HepG2 (cell line): ENCODE measurements around the gene G6PD. TPM values are rescaled to one million over a fixed set of nuclear protein-coding genes. Genes with fewer than 3 reads are reported as not detected.
A peak's percentile ranks its signal among the peaks of the same experiment; 100 is the strongest.

ENCODE experiments used
- CCDC6 ChIP-seq: sonication (generic); formaldehyde crosslinking; IDR thresholded peaks from 2 replicates; pipeline ENCODE4 v1.8.1; 2022; ENCODE audit warnings: mild to moderate bottlenecking, missing genetic modification reagents, moderate library complexity
- CREB1 ChIP-seq, 2 experiments: fragments of 450-650 bp in 1 of 2; IDR thresholded peaks; 2 replicates each; pipeline ENCODE4 v1.6.1; 2016 to 2017; ENCODE audit warnings: control low read depth in 1 of 2, mild to moderate bottlenecking in 1 of 2, missing compliant biosample characterization in 1 of 2, missing genetic modification characterization in 1 of 2
- CREM ChIP-seq, 2 experiments: sonication (generic) in 1 of 2; formaldehyde crosslinking in 1 of 2; IDR thresholded peaks; 2 replicates each; pipeline versions ENCODE4 v1.4.0 to v1.6.1; 2016 to 2020; ENCODE audit warnings: antibody characterized with exemption in 1 of 2, mild to moderate bottlenecking in 1 of 2, missing genetic modification reagents in 1 of 2
- DRAP1 ChIP-seq: IDR thresholded peaks from 2 replicates; pipeline ENCODE4 v1.6.1; 2016; ENCODE audit warnings: missing genetic modification reagents, missing compliant biosample characterization
- E2F2 ChIP-seq: sonication (generic); formaldehyde crosslinking; IDR thresholded peaks from 2 replicates; pipeline ENCODE4 v1.4.0; 2020; ENCODE audit warnings: missing genetic modification reagents, borderline replicate concordance
- FOXO4 ChIP-seq: sonication (generic); formaldehyde crosslinking; conservative IDR thresholded peaks from 2 replicates; pipeline ENCODE4 v1.8.1; 2023; ENCODE audit warnings: missing genetic modification reagents
- KIAA2018 ChIP-seq: sonication (generic); formaldehyde crosslinking; IDR thresholded peaks from 2 replicates; pipeline ENCODE4 v1.5.0; 2020; ENCODE audit warnings: mild to moderate bottlenecking, missing genetic modification reagents, borderline replicate concordance
- PHF8 ChIP-seq: sonication (generic); formaldehyde crosslinking; IDR thresholded peaks from 2 replicates; pipeline ENCODE4 v1.5.0; 2020; ENCODE audit warnings: missing genetic modification reagents
- SIN3A ChIP-seq: IDR thresholded peaks from 2 replicates; pipeline ENCODE4 v1.6.1; 2011; ENCODE audit warnings: low read depth, mild to moderate bottlenecking, control low read depth, low read length, borderline replicate concordance
- SOX6 ChIP-seq, 2 experiments: fragments of 450-650 bp in 1 of 2; sonication (generic) in 1 of 2; formaldehyde crosslinking in 1 of 2; IDR thresholded peaks; 2 replicates each; pipeline versions ENCODE4 v1.4.0 to v1.6.1; 2017 to 2020; ENCODE audit warnings: antibody characterized with exemption in 1 of 2, mild to moderate bottlenecking in 1 of 2, missing genetic modification reagents in 1 of 2
- ZHX1 ChIP-seq: sonication (generic); formaldehyde crosslinking; IDR thresholded peaks from 2 replicates; pipeline ENCODE4 v1.8.1; 2022; ENCODE audit warnings: low read depth, mild to moderate bottlenecking, missing genetic modification reagents
- ZNF850 ChIP-seq: sonication (generic); formaldehyde crosslinking; conservative IDR thresholded peaks from 2 replicates; pipeline ENCODE4 v1.9.0; 2021; ENCODE audit warnings: mild to moderate bottlenecking, missing genetic modification reagents
- ZZZ3 ChIP-seq: sonication (generic); formaldehyde crosslinking; IDR thresholded peaks from 2 replicates; pipeline ENCODE4 v1.4.0; 2020; ENCODE audit warnings: missing genetic modification reagents, mild to moderate bottlenecking, borderline replicate concordance
- polyA plus RNA-seq, 8 experiments: library from polyadenylated mRNA; depleted of rRNA in 3 of 8; stranded (reverse) in 7 of 8; unstranded in 1 of 8; fragments of >200 nt; fragmentation: Illumina TruSeq in 4 of 8; extraction: Trizol in 4 of 8; gene quantifications; 2 replicates each; pipeline versions ENCODE4 v1.2.1 to v1.2.3, GENCODE V29; 2011 to 2016; ENCODE audit warnings: low read depth in 4 of 8, missing spikeins in 1 of 8, mixed read lengths in 1 of 8; ENCODE audit not compliant: insufficient read depth in 1 of 8
- total RNA-seq, 5 experiments: library from RNA; depleted of rRNA; stranded (reverse); fragments of >200 nt; fragmentation: Illumina TruSeq; extraction: Trizol; gene quantifications; 2 replicates each; pipeline ENCODE4 v1.2.3, GENCODE V29; 2016; ENCODE audit warnings: low read depth in 1 of 5

The G6PD gene
- total and polyA plus RNA-seq, 2 of the 13 experiments (the other 11 are each of a cell fraction or from before 2014, with no cell fraction given) = 18.8 to 28.8 TPM

- TF ChIP-seq CREM (IDR thresholded peaks at IDR 0.05) (peak; percentile 22; the same call in 1 of the 2 replicates), CREM (CRISPR knock-in tag; IDR thresholded peaks at IDR 0.05) (no peak), E2F2 (CRISPR knock-in tag) (no peak), SOX6 (IDR thresholded peaks at IDR 0.05) (no peak), SOX6 (CRISPR knock-in tag; IDR thresholded peaks at IDR 0.05) (peak; percentile 27; the same call in 1 of the 2 replicates), FOXO4 (CRISPR knock-in tag) (no peak), PHF8 (CRISPR knock-in tag) (peak; percentile 60), ZHX1 (CRISPR knock-in tag) (no peak), CCDC6 (CRISPR knock-in tag) (0 out of 2 replicates have a peak, but pooled peaks have one; percentile 44), ZZZ3 (CRISPR knock-in tag) (no peak), ZNF850 (no peak), KIAA2018 (no peak), SIN3A (0 out of 2 replicates have a peak, but pooled peaks have one; percentile 47), DRAP1 (CRISPR knock-in tag) (peak; percentile 50; the same call in 1 of the 2 replicates), CREB1 (IDR thresholded peaks at IDR 0.05) (peak; percentile 80), CREB1 (CRISPR knock-in tag; IDR thresholded peaks at IDR 0.05) (peak; percentile 80)
Measured at GRCh38 chrX:154490414-154491083, 56.1 kb downstream of the G6PD start, which contains the start of gene SLC10A3 (continued).
